GM21529 (cell line): ENCODE measurements around the gene ZNHIT6.
"Not testable (repeated sequence)": the region's sequence is repeated elsewhere in the genome, so short reads cannot be mapped to it uniquely, and the experiment has no call there.

Experiments used
- ATAC-seq: cut with Tn5 transposase; IDR thresholded peaks from one replicate; pipeline ENCODE4 v1.9.1; 2021; ENCODE audit not compliant: unreplicated experiment

Gene ZNHIT6

DNA sequence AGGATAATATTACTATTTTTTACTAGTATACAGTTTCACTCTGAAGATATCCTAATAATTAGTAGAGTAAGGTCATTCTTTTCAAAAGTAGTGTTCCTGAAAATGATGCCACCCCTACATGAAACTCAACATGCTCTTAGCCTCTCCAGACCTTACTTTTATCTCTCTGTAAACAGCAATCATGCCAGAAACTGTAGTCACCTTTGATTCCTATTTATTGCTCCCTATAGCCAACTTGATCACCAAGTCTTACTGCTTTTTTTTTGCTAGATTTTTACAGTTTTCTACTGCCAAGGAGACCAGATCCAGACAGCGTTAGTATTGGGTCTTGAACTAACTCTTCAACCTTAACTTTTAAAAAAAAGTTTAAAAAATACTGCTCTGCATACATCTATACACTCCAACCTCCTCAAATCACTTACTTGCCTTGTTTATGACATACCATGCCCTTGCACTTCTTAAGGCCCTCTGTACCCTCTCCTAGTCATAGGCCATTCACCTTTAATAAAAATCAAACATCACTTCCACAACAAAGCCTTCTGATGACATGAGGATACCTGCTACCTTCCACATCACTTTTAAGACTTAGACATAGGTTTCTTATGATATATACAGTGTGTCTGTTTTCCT, 36.1 kb downstream of the ZNHIT6 start:
- no peak for ATAC-seq

- no peak for ATAC-seq
Observed at GRCh38 chr1:85665932-85666331, 42.3 kb downstream of the ZNHIT6 start.

DNA sequence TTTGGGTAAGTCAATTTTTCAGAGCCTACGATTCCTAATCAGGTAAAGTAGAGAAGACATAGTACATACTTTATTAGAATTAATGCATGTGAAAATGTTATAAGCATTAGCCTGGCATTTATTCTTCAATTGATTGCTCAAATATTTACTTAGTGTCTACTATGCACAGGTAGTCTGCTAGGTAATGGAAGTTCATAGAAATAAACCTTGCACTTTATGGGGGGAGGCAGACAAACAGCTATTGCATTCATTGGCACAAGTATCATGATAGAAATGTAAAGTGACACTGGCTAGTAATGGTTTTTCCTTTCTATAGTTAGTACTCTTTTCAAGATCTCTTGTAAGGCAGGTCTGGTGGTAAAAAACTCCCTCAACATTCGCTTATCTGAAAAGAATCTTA, 44.9 kb downstream of the ZNHIT6 start:
- no peak for ATAC-seq

DNA sequence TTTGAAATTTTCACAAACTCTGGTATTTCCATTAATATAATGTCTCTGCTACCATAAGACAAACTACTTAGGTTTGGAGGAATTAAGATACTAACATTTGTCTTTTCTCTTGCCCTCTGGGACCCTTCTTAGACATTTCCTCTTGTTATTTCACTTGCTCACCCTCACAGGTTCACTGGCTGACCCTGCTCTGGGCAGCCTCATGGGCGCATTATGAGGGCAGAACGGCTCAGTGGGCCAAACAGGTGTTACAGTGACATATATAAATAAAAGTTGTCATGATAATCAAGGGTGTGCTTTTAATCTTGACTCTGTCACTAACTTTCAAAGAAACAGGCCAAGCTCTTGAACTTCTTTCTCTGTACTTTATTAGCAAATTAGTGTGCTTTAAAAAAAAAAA, 46.5 kb downstream of the ZNHIT6 start:
- peak; percentile 41 for ATAC-seq

- no peak for ATAC-seq
Observed at GRCh38 chr1:85660541-85660940, 47.7 kb downstream of the ZNHIT6 start.

DNA sequence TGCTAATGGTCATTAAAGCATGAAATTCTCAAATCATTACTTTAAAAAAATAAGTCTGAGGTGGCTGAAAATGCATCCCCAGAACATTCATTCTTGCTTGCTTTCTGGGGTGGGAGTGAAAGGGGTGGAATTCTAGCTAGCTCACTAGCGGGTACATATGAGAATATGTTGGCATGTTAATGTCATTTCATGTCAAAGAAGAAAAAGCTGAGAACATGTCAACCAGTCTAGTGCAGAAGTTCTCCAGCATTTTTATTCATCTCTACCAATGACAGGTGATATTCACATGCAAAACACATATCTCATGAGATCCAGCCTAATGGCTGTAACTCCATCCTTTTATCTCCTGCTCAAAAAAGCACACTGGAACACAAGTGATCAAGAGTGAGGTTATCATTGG, 49.1 kb downstream of the ZNHIT6 start:
- no peak for ATAC-seq

DNA sequence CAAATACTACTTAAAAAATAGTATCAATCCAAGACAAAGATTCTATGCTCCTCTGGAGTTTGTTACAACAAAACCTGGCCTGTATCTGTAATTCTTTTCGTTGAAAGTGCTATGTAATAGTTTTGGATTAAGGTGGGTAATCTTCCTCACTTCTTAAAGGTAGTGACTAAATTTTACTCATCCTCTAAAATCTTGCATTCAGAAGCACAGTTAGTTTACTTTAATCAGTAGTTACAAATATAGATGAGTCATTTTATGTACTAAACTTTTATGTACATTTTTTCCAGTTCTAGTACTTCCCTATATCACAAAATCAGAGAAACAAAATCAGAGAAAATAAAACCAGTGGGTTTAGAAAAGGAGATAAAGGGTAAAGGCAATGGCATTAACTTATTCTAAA, 51.3 kb downstream of the ZNHIT6 start:
- ATAC-seq = no peak

DNA sequence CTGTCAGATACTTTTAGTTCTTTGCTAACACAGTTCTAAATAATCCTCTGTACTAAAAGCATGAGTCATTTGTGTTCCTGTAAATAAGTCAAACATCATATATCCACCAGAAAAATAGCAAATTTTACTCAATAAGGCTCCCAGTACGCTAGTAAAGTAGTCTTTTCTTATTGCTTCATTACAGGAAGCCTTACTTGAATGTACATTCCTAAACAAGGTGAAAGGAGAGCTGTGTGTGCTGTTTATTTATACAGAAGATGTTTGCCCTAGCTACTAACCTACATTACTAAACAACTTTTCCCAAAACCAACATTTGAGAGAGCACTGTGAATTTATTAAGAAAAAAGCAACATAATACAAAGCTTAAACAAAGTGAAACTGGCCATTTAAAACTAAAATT, 52.0 kb downstream of the ZNHIT6 start:
- no peak for ATAC-seq

DNA sequence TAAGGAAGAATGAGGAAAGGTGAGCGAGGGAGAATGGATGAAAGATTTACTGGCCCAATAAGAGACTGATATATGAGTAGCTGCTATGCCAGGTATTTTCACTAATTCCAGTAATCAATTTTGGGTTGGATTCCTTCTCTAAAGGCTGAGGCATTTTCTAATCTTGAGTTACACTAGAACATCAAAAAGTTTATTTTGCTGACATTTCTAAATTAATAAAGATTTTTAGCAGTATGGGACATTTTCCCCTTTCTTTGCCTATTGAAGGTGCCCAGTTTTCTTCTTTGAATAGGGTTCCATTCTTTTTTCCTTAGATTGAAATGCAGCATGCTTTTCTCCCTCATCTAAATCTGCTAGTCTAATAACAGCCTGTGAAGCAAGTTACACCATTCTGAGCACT, 52.9 kb downstream of the ZNHIT6 start:
- no peak for ATAC-seq

GRCh38 chr1:85654066-85654782, 54.0 kb downstream of the ZNHIT6 start:
- no peak for ATAC-seq

DNA sequence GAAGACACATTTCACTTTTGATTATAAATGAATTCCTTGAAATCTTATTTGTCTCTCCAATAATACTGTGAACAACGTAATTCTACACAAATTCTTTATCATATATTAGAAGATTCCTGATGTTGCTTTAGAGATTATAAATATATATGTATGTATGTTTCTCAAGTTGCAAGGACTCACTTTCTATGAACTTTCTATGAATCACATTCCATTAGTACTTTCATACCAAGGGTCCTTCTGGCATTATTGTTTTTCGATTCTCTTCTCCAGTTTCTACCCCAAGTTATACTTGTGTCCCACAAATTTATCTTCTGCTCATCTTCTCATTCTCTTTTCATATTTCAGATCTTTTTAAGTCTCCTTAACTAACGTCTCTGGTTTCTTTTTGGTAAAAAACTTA, 55.9 kb downstream of the ZNHIT6 start:
- ATAC-seq = no peak

DNA sequence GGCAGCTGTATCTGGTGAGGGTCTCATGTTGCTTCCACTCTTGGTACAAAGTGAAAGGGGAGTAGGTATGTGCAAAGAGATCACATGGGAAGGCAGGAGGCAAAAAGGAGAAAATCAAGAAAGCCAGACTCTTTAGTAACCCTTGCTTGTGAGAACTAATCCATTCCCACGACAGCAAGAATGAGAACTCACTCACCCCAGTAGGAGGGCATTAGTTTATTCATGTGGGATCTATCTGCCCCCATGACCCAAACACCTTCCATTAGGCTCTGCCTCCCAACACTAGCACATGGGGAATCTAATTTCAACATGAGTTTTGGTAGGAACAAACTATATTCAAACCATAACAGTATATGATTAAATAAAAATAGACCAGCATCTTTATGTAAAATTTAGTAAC, 57.6 kb downstream of the ZNHIT6 start:
- ATAC-seq = no peak

DNA sequence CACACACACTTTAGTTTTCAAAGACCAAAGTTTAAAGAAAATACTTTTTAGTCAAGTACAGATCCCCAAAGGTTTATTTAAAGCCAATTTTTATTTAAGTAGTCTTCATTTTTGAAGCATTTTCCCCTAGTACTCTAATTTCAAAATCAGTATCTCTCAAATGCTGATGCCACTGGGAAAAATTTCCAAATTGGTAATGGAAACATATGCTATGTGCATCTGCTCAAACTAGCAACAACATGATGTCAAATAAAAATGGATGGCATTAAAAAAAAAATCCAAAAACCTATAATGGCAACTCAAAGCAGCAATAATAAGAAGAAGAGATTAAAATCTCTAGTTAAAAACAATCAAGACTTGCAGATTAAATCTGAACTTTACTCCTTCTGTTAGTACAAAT, 58.6 kb downstream of the ZNHIT6 start:
- no peak for ATAC-seq

DNA sequence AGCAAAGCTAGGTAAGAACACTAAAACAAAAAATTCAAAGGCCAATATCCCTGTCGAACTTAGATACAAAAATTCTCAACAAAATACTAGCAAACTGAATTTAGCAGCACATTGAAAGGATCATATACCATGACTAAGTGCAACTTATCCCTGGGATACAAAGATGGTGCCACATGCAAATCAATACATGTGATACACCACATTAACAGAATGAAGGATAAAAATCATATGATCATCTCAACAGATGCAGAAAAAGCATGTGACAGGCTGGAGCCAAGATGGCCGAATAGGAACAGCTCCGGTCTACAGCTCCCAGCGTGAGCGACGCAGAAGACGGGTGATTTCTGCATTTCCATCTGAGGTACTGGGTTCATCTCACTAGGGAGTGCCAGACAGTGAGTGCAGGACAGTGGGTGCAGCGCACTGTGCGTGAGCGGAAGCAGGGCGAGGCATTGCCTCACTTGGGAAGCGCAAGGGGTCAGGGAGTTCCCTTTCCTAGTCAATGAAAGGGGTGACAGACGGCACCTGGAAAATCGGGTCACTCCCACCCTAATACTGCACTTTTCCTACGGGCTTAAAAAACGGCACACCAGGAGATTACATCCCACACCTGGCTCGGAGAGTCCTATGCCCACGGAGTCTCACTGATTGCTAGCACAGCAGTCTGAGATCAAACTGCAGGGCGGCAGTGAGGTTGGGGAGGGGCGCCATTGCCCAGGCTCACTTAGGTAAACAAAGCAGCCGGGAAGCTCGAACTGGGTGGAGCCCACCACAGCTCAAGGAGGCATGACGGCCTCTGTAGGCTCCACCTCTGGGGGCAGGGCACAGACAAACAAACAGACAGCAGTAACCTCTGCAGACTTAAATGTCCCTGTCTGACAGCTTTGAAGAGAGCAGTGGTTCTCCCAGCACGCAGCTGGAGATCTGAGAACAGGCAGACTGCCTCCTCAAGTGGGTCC, 66.4 kb downstream of the ZNHIT6 start:
- ATAC-seq = not testable (repeated sequence)

GRCh38 chr1:85639920-85640319, 68.3 kb downstream of the ZNHIT6 start:
- not testable (repeated sequence) for ATAC-seq

DNA sequence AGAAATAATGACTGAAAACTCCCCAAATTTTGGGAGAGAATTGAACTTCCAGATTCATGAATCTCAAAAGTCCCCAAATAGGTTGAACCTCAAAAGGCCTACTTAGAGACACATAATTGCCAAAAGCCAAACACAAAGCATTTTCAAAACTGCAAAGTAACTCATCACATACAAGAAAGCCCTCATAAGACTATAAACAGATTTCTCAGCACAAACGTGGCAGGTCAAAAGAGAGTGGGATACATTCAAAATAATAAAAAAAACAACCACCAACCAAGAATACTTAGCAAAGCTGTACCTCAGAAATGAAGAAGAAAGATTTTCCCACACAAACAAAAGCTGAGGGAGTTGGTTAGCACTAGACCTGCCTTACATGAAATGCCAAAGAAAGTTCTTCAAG, 69.8 kb downstream of the ZNHIT6 start:
- ATAC-seq = no peak

GRCh38 chr1:85630493-85630892, 77.7 kb downstream of the ZNHIT6 start:
- no peak for ATAC-seq

- no peak for ATAC-seq
Observed at GRCh38 chr1:85629532-85629920, 78.7 kb downstream of the ZNHIT6 start.

- ATAC-seq = no peak
Observed at GRCh38 chr1:85628791-85629531, 79.3 kb downstream of the ZNHIT6 start.

DNA sequence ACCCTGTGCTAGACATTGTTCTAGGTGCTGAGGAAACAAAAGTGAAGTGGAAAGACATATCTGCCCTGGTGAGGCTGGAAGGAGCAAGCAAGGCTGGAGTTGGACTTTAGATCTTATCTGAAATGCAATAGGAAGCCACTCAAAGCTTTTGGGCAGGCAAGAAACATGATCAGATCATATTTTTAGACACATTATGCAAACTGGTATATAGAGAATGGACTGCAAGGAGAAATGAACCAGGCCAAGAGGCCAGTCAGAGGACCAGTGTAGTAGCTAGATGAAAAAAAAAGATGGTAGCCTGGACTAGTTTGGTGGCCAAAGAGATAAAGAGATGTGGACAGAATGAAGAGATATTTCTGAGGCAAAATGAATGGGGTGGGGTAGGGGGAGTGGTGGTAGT, 81.4 kb downstream of the ZNHIT6 start:
- ATAC-seq = no peak

DNA sequence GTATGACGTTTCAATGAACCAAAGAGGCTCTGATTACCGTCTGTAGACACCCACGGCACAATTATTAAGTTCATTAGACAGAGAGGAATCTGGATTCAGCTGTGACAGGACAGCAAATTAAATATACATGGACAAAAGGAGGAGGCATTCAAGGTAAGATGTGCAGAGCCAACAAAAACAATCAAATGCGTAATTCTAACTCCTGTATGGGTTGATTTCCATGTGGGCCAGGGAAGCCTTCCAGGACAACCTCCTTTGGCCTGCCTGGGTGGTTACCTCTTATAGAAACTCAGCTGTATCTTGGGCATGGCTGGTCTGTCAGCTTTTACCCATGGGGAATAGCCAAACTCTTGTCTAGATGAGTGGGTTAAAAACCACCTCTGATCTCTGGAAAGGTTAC, 83.9 kb downstream of the ZNHIT6 start:
- no peak for ATAC-seq
